Measurements from ENCODE around the gene FBXO15.

FBXO15 gene

GRCh38 chr18:74066018-74066417 lies 81.6 kb downstream of the FBXO15 start:
- no peak for DNase-seq (ENCODE audit: extremely low read depth in 1 of 2, low read depth in 1 of 2)

DNA sequence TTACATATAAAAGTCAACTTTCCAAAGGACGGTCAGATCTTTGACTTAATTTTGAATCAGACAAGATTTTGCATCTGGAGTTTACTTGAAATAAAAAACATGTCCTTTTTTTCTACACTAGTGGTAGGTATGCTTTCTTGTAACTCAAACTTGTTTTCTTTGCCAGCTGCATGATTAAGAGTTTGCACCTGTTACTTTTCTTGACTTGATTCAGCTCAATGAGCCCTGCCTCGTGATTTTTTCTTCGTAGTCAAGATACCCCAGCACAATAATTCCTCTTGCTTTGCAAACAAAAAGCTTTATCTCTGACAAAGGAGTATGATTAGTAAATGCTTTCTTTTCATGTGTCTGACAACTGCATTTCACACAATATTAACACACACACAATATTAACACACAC lies 82.3 kb downstream of the FBXO15 start:
- no peak for DNase-seq (ENCODE audit: extremely low read depth in 1 of 2, low read depth in 1 of 2)

DNA sequence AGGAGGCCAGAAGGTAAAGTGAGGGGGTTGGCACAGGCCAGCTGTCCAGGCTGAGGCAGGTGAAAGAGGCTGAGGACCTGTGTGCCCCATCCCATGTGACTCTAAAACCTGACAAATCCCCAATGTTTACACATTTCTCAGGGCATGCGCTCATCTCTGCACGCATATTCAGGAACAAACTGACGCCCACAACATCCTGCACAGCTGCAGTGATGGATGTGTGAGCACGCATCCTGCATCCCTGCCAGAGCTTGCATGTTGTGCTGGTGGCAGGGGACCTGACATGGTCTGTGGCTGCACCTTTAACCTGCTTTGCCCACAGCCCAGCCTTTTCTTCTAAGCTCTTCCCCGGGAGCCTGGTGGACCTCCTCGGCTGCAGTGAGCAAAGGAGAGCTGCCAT lies 83.1 kb downstream of the FBXO15 start:
- no peak for DNase-seq (ENCODE audit: extremely low read depth in 1 of 2, low read depth in 1 of 2)

GRCh38 chr18:74063557-74063956 lies 84.1 kb downstream of the FBXO15 start:
- DNase-seq (ENCODE audit: extremely low read depth in 1 of 2, low read depth in 1 of 2): no peak

- DNase-seq (ENCODE audit: extremely low read depth in 1 of 2, low read depth in 1 of 2): no peak
Measured at GRCh38 chr18:74063023-74063422, 84.6 kb downstream of the FBXO15 start.

- no peak for DNase-seq (ENCODE audit: extremely low read depth in 1 of 2, low read depth in 1 of 2)
Measured at GRCh38 chr18:74062037-74062436, 85.6 kb downstream of the FBXO15 start.

GRCh38 chr18:74060579-74060978 lies 87.1 kb downstream of the FBXO15 start:
- DNase-seq (ENCODE audit: extremely low read depth in 1 of 2, low read depth in 1 of 2): no peak

DNA sequence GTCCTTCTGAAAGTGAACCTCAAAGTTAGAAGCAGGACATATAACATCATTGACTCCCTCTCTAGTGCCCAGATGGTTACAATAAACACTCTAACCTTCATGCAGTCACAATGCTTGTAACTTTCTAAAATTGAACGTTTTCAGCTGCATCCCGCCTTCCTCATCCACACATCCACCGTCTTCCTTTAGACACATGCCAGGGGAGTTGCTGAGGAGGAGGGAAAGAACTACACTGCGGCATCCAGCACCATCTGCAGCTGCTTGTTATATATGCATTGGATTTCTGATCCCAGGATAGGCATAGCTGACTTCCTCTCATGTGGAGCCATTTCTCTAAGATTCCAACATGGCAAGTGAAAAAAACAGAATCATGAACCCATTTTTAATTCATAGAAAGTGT lies 96.8 kb downstream of the FBXO15 start:
- DNase-seq (ENCODE audit: extremely low read depth in 1 of 2, low read depth in 1 of 2): no peak

DNA sequence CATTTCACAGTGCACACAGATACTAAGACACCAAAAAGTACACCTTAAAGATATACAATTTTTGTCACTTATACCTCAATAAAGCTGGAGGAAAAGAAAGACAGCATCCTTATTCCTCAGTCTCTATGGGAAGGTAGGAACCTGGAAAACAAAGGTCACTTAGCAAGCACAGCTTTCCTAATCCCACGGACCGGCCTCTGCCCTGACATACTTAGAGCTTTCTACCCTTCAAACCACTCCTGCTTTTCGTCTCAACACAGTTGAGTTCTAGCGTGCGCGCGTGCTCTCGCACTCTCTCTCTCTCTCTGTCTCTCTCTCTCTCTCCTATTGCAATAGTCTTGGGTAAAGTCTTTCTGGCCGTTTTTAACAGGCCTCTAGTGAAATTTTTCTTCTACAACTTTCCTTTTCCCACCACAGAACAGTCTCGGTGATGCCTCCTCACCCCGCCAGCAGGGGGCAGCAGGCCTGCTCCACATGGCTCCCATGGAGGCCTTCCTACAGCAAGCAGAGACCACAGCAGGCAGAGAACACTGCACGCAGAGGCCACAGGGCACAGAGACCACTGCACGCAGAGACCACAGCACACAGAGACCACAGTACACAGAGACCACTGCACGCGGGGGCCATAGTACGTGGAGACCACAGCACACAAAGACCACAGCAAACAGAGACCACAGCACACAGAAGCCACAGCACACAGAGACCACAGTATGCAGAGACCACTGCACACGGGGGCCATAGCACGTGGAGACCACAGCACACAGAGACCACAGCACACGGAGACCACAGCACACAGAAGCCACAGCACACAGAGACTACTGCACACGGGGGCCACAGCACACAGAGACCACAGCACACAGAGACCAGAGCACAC lies 106.9 kb downstream of the FBXO15 start:
- peak; percentile 3 to 34 for DNase-seq (ENCODE audit: extremely low read depth in 1 of 2, low read depth in 1 of 2)

DNA sequence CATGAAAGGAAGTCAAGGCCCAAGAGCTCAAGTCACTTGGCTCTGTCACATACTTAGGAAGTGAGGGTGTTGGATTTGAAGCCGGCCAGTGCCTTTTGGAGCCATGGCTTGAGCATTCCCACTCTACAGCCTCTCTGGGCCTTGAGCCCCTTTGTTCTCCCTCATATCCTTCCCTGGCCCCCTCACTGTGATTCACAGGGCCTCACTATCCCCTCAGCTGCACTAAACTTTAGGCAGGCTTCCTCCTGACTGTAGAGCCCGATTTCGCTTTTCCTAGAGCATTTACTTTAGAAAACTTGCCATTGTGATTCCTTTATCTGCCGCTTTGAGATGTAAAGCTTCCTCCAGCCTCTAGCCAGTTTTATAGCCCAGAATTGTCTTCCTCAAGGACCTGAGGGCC lies 107.6 kb downstream of the FBXO15 start:
- no peak for DNase-seq (ENCODE audit: extremely low read depth in 1 of 2, low read depth in 1 of 2)

- DNase-seq (ENCODE audit: extremely low read depth in 1 of 2, low read depth in 1 of 2): no peak
Measured at GRCh38 chr18:74029161-74029560, 118.5 kb downstream of the FBXO15 start.

All from activated CD8-positive, alpha-beta memory T cell treated with anti-CD3 and anti-CD28 coated beads for 1 hour (primary cell).